HEK293T (cell line): Measurements from ENCODE around the gene CCM2.

Experiments
- CTBP1 ChIP-seq: fragments of 450-650 bp; IDR thresholded peaks from 2 replicates; pipeline ENCODE4 v1.6.1; 2016; ENCODE audit warnings: borderline replicate concordance
- NFRKB ChIP-seq: fragments of 450-650 bp; IDR thresholded peaks from 2 replicates; pipeline ENCODE4 v1.6.1; 2016; ENCODE audit warnings: mild to moderate bottlenecking, moderate library complexity
- SP1 ChIP-seq: fragments of 450-650 bp; IDR thresholded peaks from 2 replicates; pipeline ENCODE4 v1.6.1; 2017
- TARDBP ChIP-seq: fragments of 450-650 bp; IDR thresholded peaks from 2 replicates; pipeline ENCODE4 v1.6.1; 2016

DNA sequence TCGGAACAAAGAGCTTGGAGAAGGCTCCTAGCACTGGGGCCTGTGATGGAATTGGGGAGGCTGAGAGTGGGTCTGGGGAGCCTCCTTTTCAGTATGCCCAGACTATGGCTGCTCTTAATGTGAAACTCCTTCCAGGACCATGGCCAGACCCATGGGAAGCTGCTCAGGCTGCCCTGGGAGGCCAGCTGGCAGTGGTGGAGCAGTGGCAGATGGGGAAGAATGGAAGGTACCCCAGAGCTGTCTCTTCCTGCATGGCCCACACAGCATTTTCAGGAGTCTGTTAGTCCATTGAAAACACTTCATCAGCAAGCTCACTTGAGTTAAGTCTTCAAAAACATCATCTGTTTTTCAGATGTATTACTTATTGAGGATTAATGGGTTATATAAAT, 70.2 kb downstream of the CCM2 start:
- no peak for TF ChIP-seq TARDBP
- no peak for TF ChIP-seq CTBP1
- TF ChIP-seq NFRKB = no peak
- TF ChIP-seq SP1 = no peak
